Measurements from ENCODE around the gene SLC5A4.

GRCh38 chr22:32286290-32286840 lies 31.2 kb upstream of the SLC5A4 start:
- TF ChIP-seq POLR2A (IDR thresholded peaks at IDR 0.05) (no peak), CTCF (IDR thresholded peaks at IDR 0.05) (no peak), EP300 (IDR thresholded peaks at IDR 0.05) (no peak)

Measured in tibial nerve (tissue), 4 donors.